HepG2 (cell line): Measurements from ENCODE around the gene UNC5B. TPM values are rescaled to one million over a fixed set of nuclear protein-coding genes. Genes with fewer than 3 reads are reported as not detected.

Experiments
- EEA1 ChIP-seq: sonication (generic); formaldehyde crosslinking; IDR thresholded peaks from 2 replicates; pipeline ENCODE4 v1.5.1; 2020; ENCODE audit warnings: mild to moderate bottlenecking, missing genetic modification reagents, borderline replicate concordance
- RBM22 ChIP-seq: fragments of 200-400 bp; formaldehyde crosslinking; optimal IDR thresholded peaks from 2 replicates; pipeline ENCODE3; 2017; ENCODE audit warnings: mild to moderate bottlenecking, low read length, moderate library complexity
- SOX13 ChIP-seq, 3 experiments: fragments of 450-650 bp in 1 of 3; sonication (generic) in 1 of 3; formaldehyde crosslinking in 1 of 3; IDR thresholded peaks in 2 of 3; conservative IDR thresholded peaks in 1 of 3; 2 replicates each; pipeline versions ENCODE4 v1.5.0 to v1.6.1; 2016 to 2020; ENCODE audit warnings: antibody characterized with exemption in 1 of 3, mild to moderate bottlenecking in 1 of 3, missing compliant biosample characterization in 1 of 3, missing genetic modification reagents in 1 of 3, moderate library complexity in 1 of 3
- STAT5B ChIP-seq: sonication (generic); formaldehyde crosslinking; IDR thresholded peaks from 2 replicates; pipeline ENCODE4 v1.4.0; 2020; ENCODE audit warnings: missing genetic modification reagents
- ZNF556 ChIP-seq: sonication (generic); formaldehyde crosslinking; IDR thresholded peaks from 2 replicates; pipeline ENCODE4 v1.4.0; 2020; ENCODE audit warnings: mild to moderate bottlenecking, missing genetic modification reagents, borderline replicate concordance
- polyA plus RNA-seq, 8 experiments: library from polyadenylated mRNA; depleted of rRNA in 3 of 8; stranded (reverse) in 7 of 8; unstranded in 1 of 8; fragments of >200 nt; fragmentation: Illumina TruSeq in 4 of 8; extraction: Trizol in 4 of 8; gene quantifications; 2 replicates each; pipeline versions ENCODE4 v1.2.1 to v1.2.3, GENCODE V29; 2011 to 2016; ENCODE audit warnings: low read depth in 4 of 8, missing spikeins in 1 of 8, mixed read lengths in 1 of 8; ENCODE audit not compliant: insufficient read depth in 1 of 8
- total RNA-seq, 5 experiments: library from RNA; depleted of rRNA; stranded (reverse); fragments of >200 nt; fragmentation: Illumina TruSeq; extraction: Trizol; gene quantifications; 2 replicates each; pipeline ENCODE4 v1.2.3, GENCODE V29; 2016; ENCODE audit warnings: low read depth in 1 of 5
- TF ChIP-seq, protein P1 (sequence below): sonication (generic); formaldehyde crosslinking; IDR thresholded peaks from 2 replicates; pipeline ENCODE4 v1.4.0; 2020; ENCODE audit warnings: missing genetic modification reagents; ENCODE audit errors: not compliant biosample characterization
- TF ChIP-seq, protein P2 (sequence below): sonication (generic); formaldehyde crosslinking; IDR thresholded peaks from 2 replicates; pipeline ENCODE4 v1.8.1; 2022; ENCODE audit warnings: mild to moderate bottlenecking, missing genetic modification reagents

The UNC5B gene
- total and polyA plus RNA-seq, 2 of the 13 experiments (the other 11 are each of a cell fraction or from before 2014, with no cell fraction given): 0.07 TPM

DNA sequence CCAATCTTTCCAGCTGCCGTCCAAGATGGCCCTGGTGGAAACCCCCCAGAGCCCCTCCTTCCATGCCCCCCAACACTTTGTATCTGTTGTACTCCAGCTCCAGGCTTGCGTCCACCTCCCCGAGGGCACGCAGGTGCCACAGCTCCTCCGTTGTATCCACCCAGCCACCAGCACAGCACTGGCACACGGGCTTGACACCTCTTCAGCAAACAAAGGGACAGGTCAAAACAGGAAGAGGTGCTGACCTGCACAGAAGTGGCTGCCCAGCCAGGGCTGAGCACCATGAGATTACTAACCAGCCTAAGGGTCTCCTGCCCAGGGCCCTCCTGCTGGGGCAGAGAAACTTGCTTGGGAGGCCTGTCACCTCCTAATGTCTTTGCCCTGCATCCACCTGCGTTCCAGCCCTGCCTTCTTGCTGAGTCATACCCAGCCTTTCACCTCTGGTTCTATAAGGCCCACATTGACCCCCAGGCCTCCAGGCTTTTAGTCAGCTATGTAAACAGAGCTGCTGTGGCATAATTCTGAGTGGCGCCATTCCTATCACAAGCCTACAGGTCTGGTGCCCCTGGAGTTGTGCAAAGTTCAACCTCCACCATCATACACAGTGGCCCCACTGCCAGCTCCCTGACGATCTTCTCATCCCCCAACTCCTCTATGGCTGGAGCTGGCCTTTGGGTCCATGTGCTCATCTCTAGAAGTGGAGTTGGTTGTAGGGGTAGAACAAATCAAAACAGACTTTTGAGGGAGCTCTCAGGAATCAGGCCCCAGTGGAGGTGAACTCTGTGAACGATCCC, 127.6 kb downstream of the UNC5B start (continued):
- TF ChIP-seq SOX13 (IDR thresholded peaks at IDR 0.05) (peak; percentile 76), SOX13 (CRISPR knock-in tag; conservative IDR thresholded peaks at IDR 0.05 in 1 of 2, IDR thresholded peaks at IDR 0.05 in 1 of 2) (peak in 1 of 2 experiments; percentile 85; a peak in 2 of 4 replicates), RBM22 (no peak), EEA1 (CRISPR knock-in tag) (no peak), ZNF556 (CRISPR knock-in tag) (peak; percentile 88; the same call in 1 of the 2 replicates), STAT5B (CRISPR knock-in tag) (peak; percentile 77; the same call in 1 of the 2 replicates)
- TF ChIP-seq, protein P1, sequence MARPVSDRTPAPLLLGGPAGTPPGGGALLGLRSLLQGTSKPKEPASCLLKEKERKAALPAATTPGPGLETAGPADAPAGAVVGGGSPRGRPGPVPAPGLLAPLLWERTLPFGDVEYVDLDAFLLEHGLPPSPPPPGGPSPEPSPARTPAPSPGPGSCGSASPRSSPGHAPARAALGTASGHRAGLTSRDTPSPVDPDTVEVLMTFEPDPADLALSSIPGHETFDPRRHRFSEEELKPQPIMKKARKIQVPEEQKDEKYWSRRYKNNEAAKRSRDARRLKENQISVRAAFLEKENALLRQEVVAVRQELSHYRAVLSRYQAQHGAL (CRISPR knock-in tag): no peak
- TF ChIP-seq, protein P2, sequence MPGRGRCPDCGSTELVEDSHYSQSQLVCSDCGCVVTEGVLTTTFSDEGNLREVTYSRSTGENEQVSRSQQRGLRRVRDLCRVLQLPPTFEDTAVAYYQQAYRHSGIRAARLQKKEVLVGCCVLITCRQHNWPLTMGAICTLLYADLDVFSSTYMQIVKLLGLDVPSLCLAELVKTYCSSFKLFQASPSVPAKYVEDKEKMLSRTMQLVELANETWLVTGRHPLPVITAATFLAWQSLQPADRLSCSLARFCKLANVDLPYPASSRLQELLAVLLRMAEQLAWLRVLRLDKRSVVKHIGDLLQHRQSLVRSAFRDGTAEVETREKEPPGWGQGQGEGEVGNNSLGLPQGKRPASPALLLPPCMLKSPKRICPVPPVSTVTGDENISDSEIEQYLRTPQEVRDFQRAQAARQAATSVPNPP: no peak
